OCI-M1 (cell line): ENCODE data around the gene MAN1B1.

Source experiments
- DNase-seq: peaks from one replicate; lab custom pipeline; 2025; lab: John Stamatoyannopoulos, UW

The MAN1B1 gene

DNA sequence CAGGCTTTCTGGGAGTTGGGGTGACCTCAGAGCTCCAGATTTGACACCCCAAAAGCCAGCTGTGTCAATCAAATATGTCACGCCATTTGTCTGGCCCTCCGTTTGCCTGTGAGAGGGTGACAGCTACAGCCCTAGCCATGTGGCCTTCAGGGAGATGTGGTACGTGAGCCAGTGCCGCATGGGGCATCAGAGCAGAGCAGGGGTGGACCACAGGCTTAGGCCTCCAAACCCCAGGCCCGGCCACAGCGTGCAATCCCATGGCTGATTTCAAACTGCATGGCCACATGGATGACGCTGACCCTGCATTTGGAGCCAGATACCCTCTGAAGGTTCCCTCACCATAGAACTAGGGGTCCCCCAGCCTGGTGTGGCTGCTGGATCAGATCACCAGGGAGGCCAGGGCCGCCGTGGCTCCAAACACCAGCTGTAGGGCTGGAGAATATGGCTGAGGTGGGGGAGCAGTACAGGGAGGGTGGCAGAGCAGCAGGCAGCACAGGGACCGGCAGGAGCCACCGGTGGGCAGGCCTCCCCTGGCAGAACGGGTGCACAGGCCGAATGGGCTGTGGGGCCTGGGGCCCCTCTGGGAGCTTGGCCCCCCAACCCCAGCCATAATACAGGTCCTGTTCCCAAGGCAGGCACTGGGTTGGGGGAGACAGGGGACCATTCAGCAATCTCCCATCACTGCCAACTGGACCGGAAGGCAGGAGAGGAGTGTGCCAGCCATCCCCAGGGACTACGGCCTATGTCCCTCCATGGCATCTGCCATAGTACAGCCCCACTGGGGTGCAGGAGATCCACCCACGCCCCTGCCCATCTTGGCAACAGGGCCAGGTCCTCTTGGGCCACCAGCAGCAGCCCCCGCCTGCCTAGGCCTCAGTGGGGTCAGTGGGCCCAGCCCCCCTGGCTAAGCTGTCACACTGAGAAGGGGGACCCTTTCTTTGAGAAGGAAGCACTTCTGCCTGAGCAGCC, 18.0 kb upstream of the MAN1B1 start:
- no peak for DNase-seq

DNA sequence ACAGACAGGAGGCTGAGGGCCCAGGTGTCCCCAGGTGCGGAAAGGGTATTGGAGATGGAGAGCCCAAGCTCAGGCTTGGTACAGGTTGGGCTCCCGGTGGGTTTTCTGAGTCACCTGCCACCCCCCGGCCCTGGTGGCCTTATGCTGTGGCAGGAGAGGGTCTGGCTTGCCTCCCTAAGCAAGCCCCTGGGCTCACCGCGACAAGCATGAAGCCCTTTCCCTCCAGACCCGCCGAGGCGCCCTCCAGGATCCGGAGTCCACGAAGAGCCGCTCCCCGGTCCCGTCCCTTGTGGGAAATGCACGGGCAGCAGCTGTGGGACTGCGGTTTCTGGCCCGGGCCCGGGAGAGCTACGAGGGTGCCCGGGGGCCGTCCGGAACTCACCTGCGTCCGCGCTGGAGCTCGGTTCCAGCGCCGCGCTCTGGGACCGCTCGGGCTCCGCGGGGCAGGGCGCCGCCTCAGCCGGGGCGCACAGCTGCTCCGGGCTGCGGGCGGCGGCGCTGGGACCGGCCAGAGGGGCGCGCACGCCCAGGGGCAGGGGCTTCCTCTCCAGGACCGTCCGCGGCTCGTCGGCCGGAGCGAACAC, 17.2 kb upstream of the MAN1B1 start:
- DNase-seq = peak; percentile 36

DNA sequence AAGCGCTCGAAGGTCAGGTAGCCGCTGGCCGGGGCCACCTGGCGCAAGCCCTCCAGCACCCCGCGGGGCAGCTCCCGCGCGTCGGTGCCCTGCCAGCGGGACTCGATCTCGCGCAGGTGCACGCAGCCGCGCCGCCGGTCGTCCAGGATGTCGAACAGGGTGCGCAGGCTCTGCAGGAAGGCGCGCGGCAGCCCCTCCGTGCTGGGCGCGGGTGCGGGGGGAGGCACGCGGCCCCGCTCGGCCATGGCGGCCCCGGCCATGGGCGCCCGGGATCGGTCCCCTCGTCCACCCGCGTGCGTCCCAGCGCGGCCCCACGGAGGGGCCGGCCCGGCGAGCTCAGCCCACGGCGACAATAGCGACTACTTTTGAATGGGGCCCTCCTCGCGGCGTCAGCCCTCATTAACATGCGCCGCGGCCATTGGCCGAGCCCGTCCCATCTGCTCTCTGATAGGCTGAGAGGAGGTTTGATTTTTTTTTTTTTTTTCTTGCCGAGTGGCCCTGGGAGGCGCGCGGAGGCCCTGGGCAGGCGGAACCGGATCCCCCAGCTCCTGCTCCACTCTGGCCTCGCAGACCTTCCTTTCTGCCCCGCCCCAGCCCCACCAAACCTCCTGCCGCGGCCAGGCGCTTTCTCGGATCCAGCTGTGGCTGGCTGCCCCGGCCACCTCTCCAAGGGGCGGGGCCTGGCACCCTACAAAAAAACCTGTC, 16.4 kb upstream of the MAN1B1 start, which contains the start of gene SAPCD2:
SAPCD2 (minus strand) TSS at position 357 of the 705 bp plus-strand sequence; CDS start at position 260, 97 bp downstream.
- peak; percentile 95 for DNase-seq

DNA sequence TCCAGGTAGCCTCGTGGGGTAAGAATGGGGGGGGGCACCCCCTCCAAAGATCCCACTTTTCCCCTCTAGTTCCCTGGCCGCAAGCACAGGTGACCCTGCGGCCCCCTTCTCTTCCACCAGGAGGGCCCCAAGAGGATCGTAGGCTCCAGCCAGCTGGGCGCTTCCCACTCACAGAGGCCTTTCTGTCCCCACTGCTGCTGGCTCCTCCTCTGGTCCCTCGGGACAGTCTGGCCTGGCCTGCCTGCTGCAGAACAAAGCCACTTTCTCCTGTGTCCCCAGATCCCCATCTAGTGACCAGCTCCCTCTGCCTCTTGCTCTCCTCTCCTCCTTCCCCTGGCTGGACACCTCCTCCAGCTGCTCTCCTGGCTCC, 15.9 kb upstream of the MAN1B1 start:
- DNase-seq = peak; percentile 64

DNA sequence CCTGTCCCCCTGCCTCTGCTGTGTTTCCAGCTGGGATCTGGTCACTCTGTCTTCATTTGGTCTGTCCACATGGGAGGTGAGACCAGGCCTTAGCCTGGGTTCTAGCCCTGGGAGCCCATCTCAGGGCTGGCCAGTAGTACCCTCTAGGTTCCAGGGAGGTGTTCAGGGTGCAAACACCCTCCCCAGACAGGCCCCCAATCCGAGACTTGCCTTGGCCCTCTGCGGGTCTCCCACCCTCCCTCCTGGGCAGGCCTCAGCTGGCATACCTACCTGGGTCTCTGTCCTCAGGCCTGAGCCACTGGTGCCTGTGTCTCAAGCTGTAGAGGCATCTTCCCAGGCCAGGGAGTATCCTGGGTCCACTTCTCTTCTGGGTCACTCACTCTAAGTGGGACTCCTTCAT, 15.5 kb upstream of the MAN1B1 start:
- DNase-seq = no peak

DNA sequence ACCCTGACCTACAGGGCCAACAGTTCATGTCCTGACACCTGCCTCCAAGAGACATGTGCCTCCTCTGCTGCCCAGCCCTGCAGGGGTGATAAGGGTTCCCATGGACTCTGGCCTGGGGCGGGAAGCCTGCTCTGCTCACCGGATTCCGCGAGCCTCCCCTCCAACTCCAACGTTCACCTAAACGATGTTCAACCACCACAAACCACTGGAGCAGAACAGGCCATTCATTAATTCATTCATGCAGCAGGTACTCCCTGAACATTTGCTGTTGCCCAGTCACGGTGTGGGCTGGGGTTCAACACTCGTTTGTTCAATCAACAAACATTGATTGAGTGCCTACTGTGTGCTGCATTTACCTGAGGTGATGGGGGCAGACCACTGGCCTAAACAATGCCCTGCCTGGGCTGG, 12.8 kb upstream of the MAN1B1 start:
- no peak for DNase-seq

DNA sequence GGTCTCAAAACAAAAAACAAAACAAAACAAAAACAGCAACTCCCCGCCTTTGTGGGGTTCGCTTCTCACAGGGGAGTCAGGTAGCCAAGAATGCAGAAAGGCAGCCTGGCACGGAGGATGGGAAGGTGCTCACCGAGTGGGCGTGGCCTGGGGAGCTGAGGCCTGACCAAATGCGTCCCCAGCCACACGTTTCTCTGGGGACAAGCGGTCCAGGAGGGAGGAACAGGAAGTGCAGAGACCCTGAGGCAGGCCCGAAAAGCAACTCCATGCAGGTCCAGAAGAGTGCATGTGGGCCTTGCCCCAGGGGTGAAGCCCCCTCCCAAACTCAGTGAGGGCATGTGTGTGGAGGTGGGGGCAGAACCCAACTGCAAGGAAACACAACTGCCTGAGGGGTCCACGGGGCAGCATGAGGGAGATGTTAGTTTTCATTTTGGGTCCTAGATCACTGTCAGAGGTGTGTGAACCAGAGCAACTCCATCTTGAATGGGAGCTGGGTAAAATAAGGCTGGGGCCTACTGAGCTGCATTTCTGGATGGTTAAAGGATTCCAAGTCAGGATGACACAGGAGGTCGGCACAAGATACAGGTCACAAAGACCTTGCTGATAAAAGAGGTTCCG, 12.0 kb upstream of the MAN1B1 start:
- no peak for DNase-seq

DNA sequence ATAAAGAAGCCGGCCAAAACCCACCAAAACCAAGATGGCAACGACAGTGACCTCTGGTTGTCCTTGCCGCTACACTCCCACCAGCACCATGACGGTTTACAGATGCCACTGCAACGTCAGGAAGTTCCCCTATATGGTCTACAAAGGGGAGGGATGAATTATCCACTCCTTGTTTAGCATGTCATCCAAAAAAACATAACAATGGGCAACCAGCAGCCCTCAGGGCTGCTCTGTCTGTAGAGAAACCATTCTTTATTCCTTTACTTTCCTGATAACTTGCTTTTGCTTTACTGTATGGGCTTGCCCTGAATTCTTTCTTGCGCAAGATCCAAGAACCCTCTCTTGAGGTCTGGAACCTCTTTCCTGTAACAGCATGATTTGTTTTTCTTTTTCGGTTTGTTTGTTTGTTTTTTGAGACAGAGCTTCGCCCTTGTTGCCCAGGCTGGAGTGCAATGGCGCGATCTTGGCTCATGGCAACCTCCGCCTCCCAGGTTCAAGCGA, 11.5 kb upstream of the MAN1B1 start:
- DNase-seq = peak; percentile 24

DNA sequence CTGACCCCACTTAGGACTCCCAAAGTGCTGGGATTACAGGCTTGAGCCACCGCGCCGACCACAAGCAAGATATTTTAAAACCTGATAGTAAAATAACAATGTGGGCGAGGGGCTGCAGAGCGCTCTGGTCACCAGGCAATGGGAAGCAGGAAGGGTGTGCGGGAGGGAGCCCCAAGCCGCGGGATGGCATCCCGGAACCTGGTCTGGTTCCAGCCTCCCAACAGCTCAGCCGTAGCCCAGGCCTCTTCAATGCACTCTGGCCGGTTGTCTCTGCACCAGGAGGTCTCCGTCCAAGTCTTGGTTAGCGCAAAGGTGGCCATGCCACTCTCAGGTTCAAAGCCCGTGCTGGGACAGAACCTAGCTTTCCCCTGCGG, 10.2 kb upstream of the MAN1B1 start:
- DNase-seq = no peak

DNA sequence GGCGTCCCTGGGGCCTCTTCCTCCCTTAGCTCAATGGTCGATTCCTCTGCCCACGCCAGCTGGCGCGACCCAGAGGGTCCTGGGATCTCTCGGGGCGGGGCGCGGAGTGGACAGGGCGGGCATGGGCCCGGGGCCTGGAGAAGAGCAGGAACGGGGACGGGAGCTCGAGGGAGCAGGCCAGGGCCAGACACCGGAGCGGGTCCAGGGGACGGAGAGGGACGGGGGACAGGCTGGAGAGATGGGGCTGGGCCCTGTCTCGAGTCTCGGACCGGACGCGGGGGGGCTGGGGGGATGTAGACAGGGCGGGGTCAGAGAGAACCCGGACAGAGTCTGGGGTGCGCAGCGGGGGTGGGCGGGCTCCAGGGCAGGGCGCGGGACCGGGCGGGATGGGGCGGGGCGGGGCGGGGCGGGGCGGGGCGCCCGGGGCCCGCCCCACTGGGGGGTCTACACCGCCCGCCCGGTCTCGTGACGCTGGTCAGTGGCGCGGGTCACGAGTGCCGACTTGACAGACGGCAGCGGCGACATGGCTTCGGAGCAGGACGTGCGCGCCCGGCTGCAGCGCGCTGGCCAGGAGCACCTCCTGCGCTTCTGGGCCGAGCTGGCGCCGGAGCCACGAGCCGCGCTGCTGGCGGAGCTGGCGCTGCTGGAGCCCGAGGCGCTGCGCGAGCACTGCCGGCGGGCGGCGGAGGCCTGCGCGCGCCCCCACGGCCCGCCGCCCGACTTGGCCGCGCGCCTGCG, 9.6 kb upstream of the MAN1B1 start, which contains the start of gene UAP1L1:
UAP1L1 (plus strand) TSS at position 508 of the 738 bp plus-strand sequence; CDS start at position 524, 16 bp downstream.
- DNase-seq = peak; percentile 60

DNA sequence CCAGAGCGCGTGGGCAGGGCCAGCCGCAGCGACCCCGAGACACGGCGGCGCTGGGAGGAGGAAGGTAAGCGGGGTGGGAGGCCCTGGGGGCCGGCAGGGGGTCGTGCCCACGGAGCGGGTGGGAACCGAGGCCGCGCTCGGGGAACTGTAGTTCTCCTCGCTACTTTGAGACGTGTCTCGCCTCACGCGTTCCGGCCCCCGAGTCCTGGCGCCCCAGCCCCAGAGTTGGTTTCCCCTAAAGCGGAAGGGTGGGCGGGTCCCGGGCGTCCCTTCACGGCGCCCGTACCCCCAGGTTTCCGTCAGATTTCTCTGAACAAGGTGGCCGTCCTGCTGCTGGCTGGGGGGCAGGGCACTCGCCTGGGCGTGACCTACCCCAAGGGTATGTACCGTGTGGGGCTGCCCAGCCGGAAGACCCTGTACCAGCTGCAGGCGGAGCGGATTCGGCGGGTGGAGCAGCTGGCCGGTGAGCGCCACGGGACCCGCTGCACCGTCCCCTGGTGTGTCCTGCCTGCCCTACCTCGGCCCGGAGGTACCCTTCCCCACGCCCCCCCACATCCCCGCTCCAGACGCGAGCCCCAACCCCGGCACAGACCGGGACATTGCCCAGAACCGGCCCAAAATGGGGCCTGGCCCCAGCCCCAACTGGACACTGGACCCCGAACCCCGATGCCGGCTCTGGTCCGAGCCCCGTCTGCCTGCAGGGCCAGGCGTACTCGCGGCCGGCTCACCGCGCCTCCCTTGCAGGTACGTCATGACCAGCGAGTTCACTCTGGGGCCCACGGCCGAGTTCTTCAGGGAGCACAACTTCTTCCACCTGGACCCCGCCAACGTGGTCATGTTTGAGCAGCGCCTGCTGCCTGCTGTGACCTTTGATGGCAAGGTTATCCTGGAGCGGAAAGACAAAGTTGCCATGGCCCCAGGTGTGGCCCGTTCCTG, 8.8 kb upstream of the MAN1B1 start:
- no peak for DNase-seq

DNA sequence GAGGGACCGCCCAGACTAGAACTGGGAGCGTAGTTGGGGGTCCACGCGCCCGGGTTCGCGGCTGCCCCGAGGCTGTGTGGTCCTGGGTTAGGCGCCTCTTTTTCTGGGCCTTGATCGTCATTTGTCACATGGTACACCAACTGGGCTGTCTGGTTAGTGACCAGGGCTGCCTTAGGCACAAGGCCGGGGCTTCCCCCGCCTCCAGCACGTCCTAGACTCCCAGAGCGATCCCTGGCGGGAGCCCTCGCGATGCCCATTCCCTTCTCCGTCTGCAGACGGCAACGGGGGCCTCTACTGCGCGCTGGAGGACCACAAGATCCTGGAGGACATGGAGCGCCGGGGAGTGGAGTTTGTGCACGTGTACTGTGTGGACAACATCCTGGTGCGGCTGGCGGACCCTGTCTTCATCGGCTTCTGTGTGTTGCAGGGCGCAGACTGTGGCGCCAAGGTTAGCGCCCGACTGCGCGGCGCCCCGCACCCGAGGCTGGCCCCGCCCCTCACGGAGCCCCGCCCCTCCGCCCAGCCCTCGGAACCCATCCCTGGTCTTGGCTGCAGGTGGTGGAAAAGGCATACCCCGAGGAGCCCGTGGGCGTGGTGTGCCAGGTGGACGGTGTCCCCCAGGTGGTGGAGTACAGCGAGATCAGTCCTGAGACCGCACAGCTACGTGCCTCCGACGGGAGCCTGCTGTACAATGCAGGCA, 7.9 kb upstream of the MAN1B1 start:
- no peak for DNase-seq

DNA sequence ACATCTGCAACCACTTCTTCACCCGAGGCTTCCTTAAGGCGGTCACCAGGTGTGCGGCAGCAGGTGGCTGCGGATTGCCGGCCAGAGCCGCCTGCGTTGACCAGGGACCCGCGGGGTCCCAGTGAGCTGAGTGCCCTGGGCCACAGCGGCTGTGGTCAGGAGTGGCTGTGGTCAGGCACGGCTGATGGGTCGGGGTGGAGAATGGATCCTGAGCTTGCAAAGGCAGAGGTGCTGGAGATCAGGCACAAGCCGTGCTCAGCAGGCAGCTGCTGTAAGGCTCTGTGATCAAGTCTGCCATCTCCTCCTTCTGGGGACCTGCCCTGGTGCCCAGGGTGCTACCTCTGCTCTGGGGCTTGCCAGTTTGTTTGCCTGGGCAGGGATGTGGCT, 7.4 kb upstream of the MAN1B1 start:
- DNase-seq = no peak

DNA sequence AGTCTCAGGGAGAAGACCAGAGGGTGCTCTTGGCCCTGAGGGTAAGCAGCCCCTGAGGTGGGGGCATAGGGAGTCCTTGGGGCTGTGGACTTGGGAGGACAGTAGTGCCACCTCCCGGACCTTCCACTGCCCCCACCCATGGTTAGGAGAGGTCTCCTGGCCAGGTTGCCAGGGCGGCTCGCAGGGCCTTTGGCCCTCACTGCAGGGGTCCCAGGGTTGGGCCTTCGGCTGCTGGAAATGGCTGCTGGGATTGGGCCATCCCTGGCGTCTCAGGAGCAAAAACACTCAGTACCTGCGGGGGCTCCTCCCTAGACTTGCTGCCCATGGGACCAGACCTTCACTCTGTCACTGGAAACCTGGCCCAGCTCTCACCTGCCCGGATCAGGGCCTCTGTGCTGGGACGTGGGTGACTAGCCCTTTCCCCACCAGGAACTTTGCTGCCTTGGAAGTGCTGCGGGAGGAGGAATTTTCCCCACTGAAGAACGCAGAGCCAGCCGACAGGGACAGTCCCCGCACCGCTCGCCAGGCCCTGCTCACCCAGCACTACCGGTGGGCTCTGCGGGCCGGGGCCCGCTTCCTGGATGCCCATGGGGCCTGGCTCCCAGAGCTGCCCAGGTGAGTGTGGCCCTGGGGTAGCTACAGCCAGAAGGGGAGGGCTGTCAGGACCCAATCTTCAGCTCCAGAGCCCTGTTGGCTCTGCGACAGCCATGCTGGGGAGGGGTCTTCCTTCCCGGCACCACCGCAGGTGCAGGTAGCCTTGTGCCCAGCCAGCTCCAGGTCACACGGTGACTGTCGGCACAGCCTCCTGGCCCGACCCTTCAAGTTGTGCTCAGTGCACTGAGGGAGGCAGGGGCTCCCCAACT, 6.3 kb upstream of the MAN1B1 start:
- DNase-seq = no peak

DNA sequence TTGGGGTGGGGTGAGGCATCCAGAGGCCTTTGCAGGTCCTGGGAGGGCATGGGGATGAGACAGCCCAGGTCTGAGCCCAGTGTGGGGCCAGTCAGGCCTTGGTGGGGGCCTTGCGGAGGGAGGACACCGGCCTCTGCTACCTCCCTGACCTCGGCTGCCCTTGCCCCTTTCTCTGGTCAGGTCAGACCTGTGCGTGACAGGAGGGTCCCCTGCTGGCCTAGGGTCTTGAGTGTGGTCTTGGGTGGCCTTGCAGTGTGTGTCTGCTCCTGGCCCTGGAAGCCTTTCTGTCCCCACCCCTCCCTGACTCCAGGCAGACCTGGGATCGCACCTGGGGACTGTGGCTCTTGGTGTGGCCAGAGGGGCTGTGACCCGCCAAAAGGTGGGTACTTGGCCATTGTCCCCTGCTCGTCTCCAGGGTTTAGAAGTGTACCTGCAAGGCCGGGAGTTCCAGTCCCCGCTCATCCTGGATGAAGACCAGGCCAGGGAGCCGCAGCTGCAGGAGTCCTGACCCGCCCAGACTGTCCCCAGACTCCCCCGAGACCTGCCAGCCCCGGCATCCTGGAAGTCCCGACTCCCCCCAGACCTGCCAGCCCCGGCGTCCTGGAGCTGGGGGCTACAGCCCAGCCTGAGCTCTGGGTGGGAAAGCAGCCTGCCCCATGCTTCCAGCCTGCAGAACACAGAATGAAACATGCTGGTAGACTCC, 4.4 kb upstream of the MAN1B1 start:
- DNase-seq = no peak

DNA sequence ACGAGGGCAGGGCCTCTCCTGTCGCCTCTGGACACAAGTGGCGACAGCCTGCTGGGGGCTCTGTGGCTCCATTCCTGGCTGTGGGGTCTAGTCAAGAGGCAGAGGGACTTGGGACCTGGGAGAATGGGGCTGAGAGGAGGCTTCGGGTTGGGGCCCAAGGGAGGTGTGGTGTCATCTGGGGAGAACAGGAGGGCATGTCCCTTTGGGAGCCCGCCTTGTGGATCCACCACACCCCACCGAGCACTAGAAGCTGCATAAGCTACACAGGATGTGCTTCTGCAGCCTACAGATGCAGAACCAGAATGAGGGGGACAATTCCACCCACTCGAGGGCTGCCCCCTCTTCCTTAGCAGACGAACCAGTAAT, 3.9 kb upstream of the MAN1B1 start:
- DNase-seq = no peak

DNA sequence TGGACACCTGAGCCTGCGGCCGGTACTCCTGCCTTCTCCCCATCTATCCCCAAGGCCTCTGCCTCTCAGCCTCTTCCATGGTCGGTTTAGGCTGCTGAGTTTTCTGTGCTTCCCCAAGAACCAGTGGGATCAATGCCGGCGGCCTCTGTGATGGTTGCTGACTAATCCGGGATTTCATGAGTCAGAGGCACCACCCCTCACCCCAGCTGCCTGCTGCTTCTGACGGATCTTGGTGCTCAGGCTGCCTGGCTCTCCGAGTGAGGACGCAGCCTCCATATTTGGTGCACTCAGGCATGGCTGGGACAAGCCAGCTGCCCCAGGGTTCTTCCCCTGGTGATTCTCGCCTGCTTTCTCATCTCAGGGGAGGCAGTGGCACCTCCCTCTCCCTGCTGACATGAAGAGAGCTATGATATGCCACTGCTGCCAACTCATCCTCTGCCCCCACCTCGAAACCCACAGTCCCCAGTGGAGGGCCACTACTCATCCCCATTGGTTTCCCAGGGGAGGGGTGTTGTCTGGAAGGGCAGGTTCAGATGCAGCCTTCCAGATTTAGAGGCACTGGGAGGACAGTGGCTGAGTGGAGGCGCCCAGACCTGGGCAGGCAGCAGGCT, 3.3 kb upstream of the MAN1B1 start:
- no peak for DNase-seq

DNA sequence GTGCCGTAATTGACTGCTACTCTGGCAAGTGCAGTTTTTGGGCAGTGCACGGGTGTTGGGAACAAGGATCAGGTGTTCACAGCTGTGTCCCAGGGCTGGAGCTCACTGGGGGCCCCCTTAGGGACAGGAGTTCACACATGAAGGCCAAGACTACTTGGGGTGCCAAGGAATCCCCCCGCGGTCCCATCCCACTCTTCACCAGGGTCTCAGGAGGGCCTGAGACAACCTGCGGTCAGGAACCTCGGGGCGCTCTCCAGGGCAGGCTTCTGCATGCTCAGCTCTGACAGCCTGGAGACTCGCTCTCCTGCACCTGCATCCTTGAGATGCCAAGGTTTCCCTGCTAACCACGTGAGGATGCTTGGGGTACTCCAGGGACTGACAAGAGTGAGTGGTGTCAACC, 2.3 kb upstream of the MAN1B1 start:
- no peak for DNase-seq
